SJCRH30 (cell line): ENCODE data around the gene MINAR1. TPM values are rescaled to one million over a fixed set of nuclear protein-coding genes. Genes with fewer than 3 reads are reported as not detected.

Source experiments
- DNase-seq, 2 experiments: peaks; one replicate each; pipeline ENCODE4 v3.0.0-alpha.2; 2015 to 2020
- H3K27ac ChIP-seq: fragments of 250-450 bp; sonication (Bioruptor Pico); 2 replicates; pipeline ENCODE4 v1.5.1; 2020; ENCODE audit warnings: mild to moderate bottlenecking, moderate library complexity
- H3K27me3 ChIP-seq: fragments of 250-450 bp; sonication (Bioruptor Pico); 2 replicates; pipeline ENCODE4 v1.5.1; 2020; ENCODE audit warnings: mild to moderate bottlenecking, moderate library complexity
- H3K36me3 ChIP-seq: fragments of 250-450 bp; sonication (Bioruptor Pico); 2 replicates; pipeline ENCODE4 v1.5.1; 2020; ENCODE audit warnings: mild to moderate bottlenecking, moderate library complexity
- H3K4me1 ChIP-seq: fragments of 250-450 bp; sonication (Bioruptor Pico); 2 replicates; pipeline ENCODE4 v1.5.1; 2020; ENCODE audit warnings: mild to moderate bottlenecking, moderate library complexity
- H3K4me3 ChIP-seq: fragments of 250-450 bp; sonication (Bioruptor Pico); 2 replicates; pipeline ENCODE4 v1.5.1; 2020; ENCODE audit warnings: mild to moderate bottlenecking, moderate library complexity
- H3K9me3 ChIP-seq: fragments of 250-450 bp; sonication (Bioruptor Pico); replicated peaks from 2 replicates; pipeline ENCODE4 v1.5.1; 2020; ENCODE audit warnings: mild to moderate bottlenecking, moderate library complexity
- total RNA-seq: library from RNA; depleted of rRNA; stranded (reverse); fragments of >200 nt; shearing (Covaris generic); gene quantifications from 2 replicates; pipeline ENCODE4 v1.2.3, GENCODE V29; 2014; rRNA removed

MINAR1 gene
- total RNA-seq, 1 experiment from 2014 or later = 0.69 TPM

- H3K27ac ChIP-seq = no peak overlapping the region
- DNase-seq = no peak
- H3K36me3 ChIP-seq = no peaks in the 10 kb centered on the region
- H3K9me3 ChIP-seq = no peaks in the 10 kb centered on the region
- no peaks in the 10 kb centered on the region for H3K27me3 ChIP-seq
- no peaks in the 10 kb centered on the region for H3K4me1 ChIP-seq
- no peak overlapping the region for H3K4me3 ChIP-seq
Measured at GRCh38 chr15:79467865-79468586, 35.9 kb downstream of the MINAR1 start.

GRCh38 chr15:79472446-79472845, 40.3 kb downstream of the MINAR1 start:
- Histone ChIP-seq H3K36me3 (no peaks in the 10 kb centered on the region), H3K27ac (no peak overlapping the region), H3K4me1 (no peaks in the 10 kb centered on the region), H3K9me3 (no peaks in the 10 kb centered on the region), H3K27me3 (no peaks in the 10 kb centered on the region), H3K4me3 (no peak overlapping the region)
- DNase-seq = no peak

DNA sequence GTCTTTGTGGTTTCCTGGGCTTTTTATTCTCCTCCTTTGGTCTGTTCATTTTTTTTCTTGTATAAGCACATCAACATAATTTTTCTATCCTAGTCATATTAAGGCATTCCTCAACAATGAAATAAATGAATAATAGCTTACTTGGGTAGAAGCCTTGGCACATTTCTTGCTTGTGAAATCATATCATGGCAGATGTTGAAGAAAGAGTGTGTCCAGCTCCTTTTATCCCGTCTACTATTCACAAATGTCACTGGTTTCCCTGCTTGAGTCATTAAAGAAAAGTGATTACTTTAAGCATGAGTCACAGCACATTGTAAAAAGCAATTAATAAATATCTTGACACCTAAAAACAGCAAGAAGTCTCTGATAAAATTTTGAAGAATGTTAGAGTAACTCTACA, 42.1 kb downstream of the MINAR1 start:
- Histone ChIP-seq H3K4me1 (no peaks in the 10 kb centered on the region), H3K27me3 (no peaks in the 10 kb centered on the region), H3K9me3 (no peaks in the 10 kb centered on the region), H3K36me3 (no peaks in the 10 kb centered on the region), H3K4me3 (no peak overlapping the region), H3K27ac (no peak overlapping the region)
- DNase-seq = no peak

DNA sequence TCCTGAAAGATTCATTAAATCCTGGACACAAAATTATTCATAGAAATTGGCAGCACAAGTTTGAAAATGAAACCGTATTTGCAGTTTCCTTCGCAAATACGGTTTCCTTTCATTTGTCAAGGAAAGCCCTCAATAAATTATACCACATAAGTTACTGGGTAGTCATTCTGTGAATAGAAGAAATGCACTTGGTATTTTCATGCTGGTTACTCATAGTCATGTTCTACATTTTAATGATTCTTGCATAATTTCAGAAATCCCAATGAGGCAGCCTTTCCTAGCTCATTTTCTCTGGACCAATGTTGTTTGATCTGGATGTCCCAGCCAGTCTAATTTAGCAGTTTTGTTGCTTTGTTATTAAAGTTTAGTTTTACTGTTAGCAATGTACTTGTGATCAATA, 43.2 kb downstream of the MINAR1 start:
- no peak for DNase-seq
- Histone ChIP-seq H3K36me3 (no peaks in the 10 kb centered on the region), H3K27me3 (no peaks in the 10 kb centered on the region), H3K4me1 (no peaks in the 10 kb centered on the region), H3K4me3 (no peak overlapping the region), H3K9me3 (no peaks in the 10 kb centered on the region), H3K27ac (no peak overlapping the region)

- Histone ChIP-seq H3K27ac (no peak overlapping the region), H3K9me3 (no peaks in the 10 kb centered on the region), H3K4me3 (no peak overlapping the region), H3K4me1 (no peaks in the 10 kb centered on the region), H3K27me3 (no peaks in the 10 kb centered on the region), H3K36me3 (no peaks in the 10 kb centered on the region)
- DNase-seq = no peak
Measured at GRCh38 chr15:79478108-79478507, 46.0 kb downstream of the MINAR1 start.

DNA sequence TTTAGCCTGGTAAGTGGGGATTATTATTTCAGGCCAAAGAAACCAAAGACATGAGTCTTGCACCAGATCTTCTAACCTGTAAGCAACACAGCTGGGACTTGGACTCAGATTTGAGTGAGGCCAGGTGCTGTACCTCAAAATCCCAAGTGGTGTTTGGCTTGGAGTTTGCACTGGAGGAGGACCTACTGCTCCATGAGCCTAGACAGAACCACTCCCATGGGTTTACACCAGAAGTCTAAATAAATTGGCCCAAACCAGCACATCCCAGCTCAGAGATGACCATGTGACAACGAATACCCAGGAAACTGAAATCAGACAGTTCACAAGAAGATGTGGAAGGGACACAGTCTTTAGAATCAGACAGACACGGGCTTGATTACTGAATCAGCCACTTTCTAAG, 47.5 kb downstream of the MINAR1 start:
- H3K27me3 ChIP-seq = no peaks in the 10 kb centered on the region
- no peaks in the 10 kb centered on the region for H3K4me1 ChIP-seq
- no peaks in the 10 kb centered on the region for H3K9me3 ChIP-seq
- H3K4me3 ChIP-seq = no peak overlapping the region
- H3K36me3 ChIP-seq = no peaks in the 10 kb centered on the region
- no peak for DNase-seq
- H3K27ac ChIP-seq = no peak overlapping the region

- H3K27me3 ChIP-seq = no peaks in the 10 kb centered on the region
- DNase-seq = no peak
- no peaks in the 10 kb centered on the region for H3K36me3 ChIP-seq
- H3K4me1 ChIP-seq = no peaks in the 10 kb centered on the region
- no peak overlapping the region for H3K4me3 ChIP-seq
- no peaks in the 10 kb centered on the region for H3K9me3 ChIP-seq
- H3K27ac ChIP-seq = no peak overlapping the region
Measured at GRCh38 chr15:79481793-79482192, 49.7 kb downstream of the MINAR1 start.

Other genes with a start within 250 kb of the MINAR1 start
- gene ANKRD34C, start 149.6 kb upstream of the MINAR1 start, total RNA-seq = not detected in 2 replicates
- gene TMED3, start 121.2 kb upstream of the MINAR1 start, total RNA-seq = 31.9 and 36.0 TPM in 2 replicates